Caco-2 (cell line): ENCODE data around the gene C2orf78. TPM values are rescaled to one million over a fixed set of nuclear protein-coding genes. Genes with fewer than 3 reads are reported as not detected.

ENCODE experiments used
- BruUV-seq: library from RNA; stranded (reverse); fragments of 400-500 nt; replicated peaks from 2 replicates; lab custom pipeline; 2021; lab: Mats Ljungman, UMichigan
- CTCF ChIA-PET: fragments of 300-600 bp; sonication (Branson Sonifier 250); formaldehyde crosslinking; loops from one replicate; lab custom pipeline; 2022; ENCODE audit warnings: antibody characterized with exemption; lab: Charles Lee
- POLR2A ChIA-PET: fragments of 300-600 bp; sonication (Branson Sonifier 250); formaldehyde crosslinking; loops from one replicate; lab custom pipeline; 2022; ENCODE audit warnings: antibody characterized with exemption; lab: Charles Lee
- DNase-seq, 2 experiments: peaks; one replicate each; pipeline versions ENCODE4 v3.0.0 to v3.0.0-alpha.2; 2020 to 2022
- H3K27me3 ChIP-seq: replicated peaks from 2 replicates; pipeline ENCODE4 v1.6.0; 2011; ENCODE audit warnings: low read length; ENCODE audit not compliant: control insufficient read depth, insufficient read depth
- H3K36me3 ChIP-seq: 2 replicates; pipeline ENCODE4 v1.5.1; 2011; ENCODE audit warnings: low read length; ENCODE audit not compliant: control insufficient read depth, insufficient read depth
- H3K4me1 ChIP-seq: fragments of 250-450 bp; sonication (Bioruptor Pico); 2 replicates; pipeline ENCODE4 v1.5.1; 2020; ENCODE audit warnings: mild to moderate bottlenecking
- H3K4me3 ChIP-seq: 2 replicates; pipeline ENCODE4 v1.5.1; 2011; ENCODE audit warnings: low read depth, mild to moderate bottlenecking, control low read depth, low read length
- H3K9me3 ChIP-seq: fragments of 250-450 bp; sonication (Bioruptor Pico); 2 replicates; pipeline ENCODE4 v1.5.1; 2020; ENCODE audit warnings: mild to moderate bottlenecking, moderate library complexity
- H3K27ac Mint-ChIP-seq: one replicate; pipeline ENCODE4 v1.8.0; 2022; ENCODE audit warnings: mixed read lengths; ENCODE audit not compliant: unreplicated experiment
- H3K27me3 Mint-ChIP-seq: one replicate; pipeline ENCODE4 v1.8.0; 2022; ENCODE audit warnings: mixed read lengths; ENCODE audit not compliant: insufficient read depth, unreplicated experiment
- H3K36me3 Mint-ChIP-seq: one replicate; pipeline ENCODE4 v1.8.0; 2022; ENCODE audit warnings: mild to moderate bottlenecking, mixed read lengths; ENCODE audit not compliant: insufficient read depth, unreplicated experiment
- H3K4me1 Mint-ChIP-seq: one replicate; pipeline ENCODE4 v1.8.0; 2022; ENCODE audit warnings: low read depth, mixed read lengths; ENCODE audit not compliant: unreplicated experiment
- H3K4me3 Mint-ChIP-seq: one replicate; pipeline ENCODE4 v1.8.0; 2022; ENCODE audit warnings: mild to moderate bottlenecking, moderate library complexity, mixed read lengths; ENCODE audit not compliant: unreplicated experiment
- H3K9me3 Mint-ChIP-seq: one replicate; pipeline ENCODE4 v1.8.0; 2022; ENCODE audit warnings: mixed read lengths; ENCODE audit not compliant: unreplicated experiment
- intact Hi-C: fragments of 100-400 bp; cut with micrococcal nuclease; formaldehyde crosslinking; loops from one replicate; pipeline ENCODE4 v1.10.0; 2022; ENCODE audit not compliant: unreplicated experiment
- total RNA-seq: library from RNA; stranded (reverse); gene quantifications from 2 replicates; pipeline ENCODE4 v1.2.3, GENCODE V29; 2022
- TF ChIP-seq, protein P1 (sequence below), 2 experiments: fragments of 200-600 bp in 1 of 2; IDR thresholded peaks; 1 replicate in 1 of 2; 2 replicates in 1 of 2; pipeline versions ENCODE4 v1.5.1 to v1.8.0; 2011 to 2022; ENCODE audit warnings: antibody characterized with exemption in 1 of 2, control low read depth in 1 of 2, inconsistent platforms in 1 of 2, low read depth in 1 of 2, low read length in 1 of 2, mild to moderate bottlenecking in 1 of 2, moderate library complexity in 1 of 2; ENCODE audit not compliant: insufficient read depth in 1 of 2, severe bottlenecking in 1 of 2, unreplicated experiment in 1 of 2

Gene C2orf78
- total RNA-seq, 1 experiment from 2014 or later = not detected

DNA sequence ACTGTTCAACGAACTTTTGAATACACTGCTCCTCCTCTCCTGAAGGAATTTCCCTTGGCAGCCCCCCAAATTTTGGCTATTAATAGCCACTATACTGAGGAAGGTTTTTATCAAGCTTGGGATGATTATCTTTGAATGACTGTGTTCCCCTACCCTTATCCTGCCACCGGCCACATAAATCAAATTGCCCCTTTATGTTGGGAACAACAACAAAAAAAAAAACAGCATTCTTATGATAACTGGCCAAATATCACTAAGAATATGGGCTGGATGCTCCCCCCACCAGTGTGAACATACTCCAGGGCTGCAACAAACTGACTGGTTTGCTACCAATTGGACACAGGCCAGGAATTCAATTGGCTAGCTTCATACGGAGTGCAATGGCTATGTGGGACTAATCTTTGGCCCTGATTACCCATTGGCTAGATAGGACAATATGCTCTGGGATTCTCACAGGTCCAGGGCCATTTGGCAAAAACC lies 24.7 kb upstream of the C2orf78 start:
- no peak overlapping the region for H3K27ac Mint-ChIP-seq

DNA sequence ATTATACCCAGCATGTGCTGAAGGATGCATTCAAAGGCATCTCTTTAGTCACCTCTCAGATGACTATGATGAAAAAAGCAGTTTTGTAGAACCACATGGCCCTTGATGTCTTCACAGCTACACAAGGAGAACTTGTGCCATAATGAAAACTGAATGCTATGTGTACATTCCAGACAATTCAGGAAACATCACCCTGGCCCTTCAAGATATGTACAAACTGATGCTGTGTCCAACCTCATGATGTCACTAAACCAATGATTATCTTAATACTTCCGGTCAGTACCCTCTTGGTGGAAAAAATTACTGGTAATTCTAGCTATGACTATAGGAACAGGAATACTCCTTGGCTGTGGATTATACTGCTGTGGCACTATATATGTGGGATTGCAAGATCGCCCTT lies 24.1 kb upstream of the C2orf78 start:
- DNase-seq = no peak
- H3K4me1 Mint-ChIP-seq = no peaks in the 10 kb centered on the region
- H3K9me3 Mint-ChIP-seq = peaks cover under 1% of the 10 kb centered on the region
- Histone ChIP-seq H3K4me1 (no peaks in the 10 kb centered on the region), H3K36me3 (peaks cover 2% of the 10 kb centered on the region), H3K4me3 (no peak overlapping the region), H3K9me3 (no peaks in the 10 kb centered on the region), H3K27me3 (no peaks in the 10 kb centered on the region)
- intact Hi-C loops = no loop called here
- ChIA-PET POLR2A (interaction anchor here (1.2 kb wide), 1 partner anchor 23 kb away, joined by 3 read pairs; the partner anchor contains the start of gene TPRKB), CTCF (no interaction called here)
- H3K36me3 Mint-ChIP-seq = peaks cover 30% of the 10 kb centered on the region
- no peak overlapping the region for H3K27ac Mint-ChIP-seq
- no peak overlapping the region for H3K4me3 Mint-ChIP-seq
- no peaks in the 10 kb centered on the region for H3K27me3 Mint-ChIP-seq
- TF ChIP-seq, protein P1, sequence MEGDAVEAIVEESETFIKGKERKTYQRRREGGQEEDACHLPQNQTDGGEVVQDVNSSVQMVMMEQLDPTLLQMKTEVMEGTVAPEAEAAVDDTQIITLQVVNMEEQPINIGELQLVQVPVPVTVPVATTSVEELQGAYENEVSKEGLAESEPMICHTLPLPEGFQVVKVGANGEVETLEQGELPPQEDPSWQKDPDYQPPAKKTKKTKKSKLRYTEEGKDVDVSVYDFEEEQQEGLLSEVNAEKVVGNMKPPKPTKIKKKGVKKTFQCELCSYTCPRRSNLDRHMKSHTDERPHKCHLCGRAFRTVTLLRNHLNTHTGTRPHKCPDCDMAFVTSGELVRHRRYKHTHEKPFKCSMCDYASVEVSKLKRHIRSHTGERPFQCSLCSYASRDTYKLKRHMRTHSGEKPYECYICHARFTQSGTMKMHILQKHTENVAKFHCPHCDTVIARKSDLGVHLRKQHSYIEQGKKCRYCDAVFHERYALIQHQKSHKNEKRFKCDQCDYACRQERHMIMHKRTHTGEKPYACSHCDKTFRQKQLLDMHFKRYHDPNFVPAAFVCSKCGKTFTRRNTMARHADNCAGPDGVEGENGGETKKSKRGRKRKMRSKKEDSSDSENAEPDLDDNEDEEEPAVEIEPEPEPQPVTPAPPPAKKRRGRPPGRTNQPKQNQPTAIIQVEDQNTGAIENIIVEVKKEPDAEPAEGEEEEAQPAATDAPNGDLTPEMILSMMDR (IDR thresholded peaks at IDR 0.05; ENCODE audit: insufficient read depth in 1 of 2, low read depth in 1 of 2, low read length in 1 of 2, severe bottlenecking in 1 of 2, unreplicated experiment in 1 of 2) = no peak
- BruUV-seq = no TSS peak

More for the DNA sequence above, 24.7 kb upstream of the C2orf78 start:
- ChIA-PET POLR2A (interaction anchor here (1.2 kb wide), 1 partner anchor 22 kb away, joined by 3 read pairs; the partner anchor contains the start of gene TPRKB), CTCF (no interaction called here)
- Histone ChIP-seq H3K36me3 (peaks cover 2% of the 10 kb centered on the region), H3K9me3 (no peaks in the 10 kb centered on the region), H3K27me3 (no peaks in the 10 kb centered on the region), H3K4me1 (no peaks in the 10 kb centered on the region), H3K4me3 (no peak overlapping the region)
- no peak for DNase-seq
- H3K36me3 Mint-ChIP-seq = peaks cover 36% of the 10 kb centered on the region
- TF ChIP-seq, protein P1 (IDR thresholded peaks at IDR 0.05; ENCODE audit: insufficient read depth in 1 of 2, low read depth in 1 of 2, low read length in 1 of 2, severe bottlenecking in 1 of 2, unreplicated experiment in 1 of 2) = no peak
- H3K4me1 Mint-ChIP-seq = no peaks in the 10 kb centered on the region
- BruUV-seq = no TSS peak
- H3K27me3 Mint-ChIP-seq = no peaks in the 10 kb centered on the region
- H3K4me3 Mint-ChIP-seq = no peak overlapping the region
- peaks cover 7% of the 10 kb centered on the region for H3K9me3 Mint-ChIP-seq
- intact Hi-C loops = no loop called here

GRCh38 chr2:73762571-73762970 lies 21.4 kb upstream of the C2orf78 start:
- Mint-ChIP-seq H3K36me3 (peaks cover 38% of the 10 kb centered on the region), H3K4me1 (peaks cover 7% of the 10 kb centered on the region), H3K27ac (no peak overlapping the region), H3K9me3 (no peaks in the 10 kb centered on the region), H3K4me3 (no peak overlapping the region), H3K27me3 (no peaks in the 10 kb centered on the region)
- Histone ChIP-seq H3K9me3 (no peaks in the 10 kb centered on the region), H3K27me3 (no peaks in the 10 kb centered on the region), H3K4me3 (no peak overlapping the region), H3K4me1 (no peaks in the 10 kb centered on the region), H3K36me3 (peaks cover 4% of the 10 kb centered on the region)
- intact Hi-C loops = no loop called here
- TF ChIP-seq, protein P1 (IDR thresholded peaks at IDR 0.05; ENCODE audit: insufficient read depth in 1 of 2, low read depth in 1 of 2, low read length in 1 of 2, severe bottlenecking in 1 of 2, unreplicated experiment in 1 of 2) = no peak
- no TSS peak for BruUV-seq
- CTCF ChIA-PET = no interaction called here
- no peak for DNase-seq
- POLR2A ChIA-PET = interaction anchor here (0.6 to 1.0 kb wide), 2 partner anchors 10 to 25 kb away, joined by 3 to 4 read pairs; partner anchors contain the start of gene TPRKB
